Hindlimb muscle (tissue), 1 donor: ENCODE data around the gene GRK5. TPM values are rescaled to one million over a fixed set of nuclear protein-coding genes. Genes with fewer than 3 reads are reported as not detected.
"Not testable (repeated sequence)": the region's sequence is repeated elsewhere in the genome, so short reads cannot be mapped to it uniquely, and the experiment has no call there.

ENCODE experiments used
- DNase-seq: peaks from one replicate; pipeline ENCODE4 v3.0.0-alpha.2; 2013
- polyA plus RNA-seq: library from polyadenylated mRNA; unstranded; fragments of 120-200 nt; gene quantifications from one replicate; pipeline ENCODE4 v1.2.1, GENCODE V29; 2013; ENCODE audit not compliant: insufficient read length

GRK5 gene
- polyA plus RNA-seq, 1 donor = 19.1 TPM

GRCh38 chr10:119423510-119424257, 216.3 kb downstream of the GRK5 start:
- no peak for DNase-seq

GRCh38 chr10:119424258-119424975, 217.0 kb downstream of the GRK5 start:
- DNase-seq = no peak

GRCh38 chr10:119425102-119425880, 217.9 kb downstream of the GRK5 start:
- no peak for DNase-seq

- no peak for DNase-seq
Measured at GRCh38 chr10:119425881-119426170, 218.5 kb downstream of the GRK5 start.

GRCh38 chr10:119426699-119427098, 219.3 kb downstream of the GRK5 start:
- no peak for DNase-seq

GRCh38 chr10:119427263-119427864, 220.0 kb downstream of the GRK5 start:
- DNase-seq = no peak

- no peak for DNase-seq
Measured at GRCh38 chr10:119428789-119429188, 221.4 kb downstream of the GRK5 start.

GRCh38 chr10:119429771-119430170, 222.4 kb downstream of the GRK5 start:
- DNase-seq = no peak

- DNase-seq = no peak
Measured at GRCh38 chr10:119431034-119431772, 223.8 kb downstream of the GRK5 start.

- no peak for DNase-seq
Measured at GRCh38 chr10:119431773-119432135, 224.4 kb downstream of the GRK5 start.

- DNase-seq = not testable (repeated sequence)
Measured at GRCh38 chr10:119434942-119435341, 227.6 kb downstream of the GRK5 start.

- DNase-seq = no peak
Measured at GRCh38 chr10:119438717-119439116, 231.3 kb downstream of the GRK5 start.

- no peak for DNase-seq
Measured at GRCh38 chr10:119439922-119440321, 232.6 kb downstream of the GRK5 start.

- peak; percentile 79 for DNase-seq
Measured at GRCh38 chr10:119441151-119441821, 233.9 kb downstream of the GRK5 start.

- DNase-seq = peak; percentile 45
Measured at GRCh38 chr10:119441921-119442757, 234.8 kb downstream of the GRK5 start.

- no peak for DNase-seq
Measured at GRCh38 chr10:119442758-119443060, 235.3 kb downstream of the GRK5 start.

GRCh38 chr10:119443441-119443840, 236.1 kb downstream of the GRK5 start:
- no peak for DNase-seq

GRCh38 chr10:119443970-119444660, 236.7 kb downstream of the GRK5 start:
- DNase-seq = no peak

GRCh38 chr10:119444866-119445265, 237.5 kb downstream of the GRK5 start:
- DNase-seq = no peak

GRCh38 chr10:119445311-119445934, 238.1 kb downstream of the GRK5 start:
- DNase-seq = peak; percentile 88
